ENCODE measurements around the gene CRYBG2.

DNA sequence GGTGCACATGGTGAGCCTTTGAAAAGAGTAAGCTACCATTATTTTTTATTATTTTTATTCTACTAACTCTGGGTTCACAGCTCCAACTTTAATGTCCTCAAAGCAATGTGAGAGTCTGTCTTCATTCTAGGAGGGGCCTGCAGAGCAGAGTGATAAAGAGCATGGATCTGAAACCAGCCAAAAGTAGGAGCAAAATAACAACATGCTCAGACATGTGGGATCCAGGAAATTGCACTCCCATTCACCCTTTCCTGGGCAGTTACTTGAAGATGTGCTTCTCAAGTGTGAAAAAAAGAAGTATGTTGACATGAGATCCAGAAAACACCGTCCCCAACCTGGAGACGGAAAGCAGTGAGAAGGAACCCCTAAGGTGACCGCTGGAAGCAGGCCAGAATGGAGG, 48.0 kb upstream of the CRYBG2 start:
- TF ChIP-seq BRCA1 (CRISPR knock-in tag; IDR thresholded peaks at IDR 0.05) (no peak), TCF7L2 (IDR thresholded peaks at IDR 0.05; ENCODE audit: low read depth, low read length) (no peak), ZFP82 (CRISPR knock-in tag; IDR thresholded peaks at IDR 0.05; ENCODE audit: borderline replicate concordance) (no peak), SNAPC5 (CRISPR knock-in tag; IDR thresholded peaks at IDR 0.05; ENCODE audit: borderline replicate concordance) (no peak), ZNF318 (CRISPR knock-in tag; IDR thresholded peaks at IDR 0.05) (no peak), TBP (CRISPR knock-in tag; IDR thresholded peaks at IDR 0.05) (no peak), ZNF317 (CRISPR knock-in tag; IDR thresholded peaks at IDR 0.05) (no peak), ARHGAP35 (CRISPR knock-in tag; IDR thresholded peaks at IDR 0.05; ENCODE audit: borderline replicate concordance) (no peak), CSRNP1 (CRISPR knock-in tag; IDR thresholded peaks at IDR 0.05) (no peak), POLR2A (IDR thresholded peaks at IDR 0.05; ENCODE audit: insufficient read depth in 1 of 2, low read depth in 2 of 2, low read length in 2 of 2) (no peak), EZH2 (conservative IDR thresholded peaks at IDR 0.05; ENCODE audit: low read depth, low read length) (no peak), CEBPZ (IDR thresholded peaks at IDR 0.05; ENCODE audit: low read length) (no peak)
- TF ChIP-seq, protein P1, sequence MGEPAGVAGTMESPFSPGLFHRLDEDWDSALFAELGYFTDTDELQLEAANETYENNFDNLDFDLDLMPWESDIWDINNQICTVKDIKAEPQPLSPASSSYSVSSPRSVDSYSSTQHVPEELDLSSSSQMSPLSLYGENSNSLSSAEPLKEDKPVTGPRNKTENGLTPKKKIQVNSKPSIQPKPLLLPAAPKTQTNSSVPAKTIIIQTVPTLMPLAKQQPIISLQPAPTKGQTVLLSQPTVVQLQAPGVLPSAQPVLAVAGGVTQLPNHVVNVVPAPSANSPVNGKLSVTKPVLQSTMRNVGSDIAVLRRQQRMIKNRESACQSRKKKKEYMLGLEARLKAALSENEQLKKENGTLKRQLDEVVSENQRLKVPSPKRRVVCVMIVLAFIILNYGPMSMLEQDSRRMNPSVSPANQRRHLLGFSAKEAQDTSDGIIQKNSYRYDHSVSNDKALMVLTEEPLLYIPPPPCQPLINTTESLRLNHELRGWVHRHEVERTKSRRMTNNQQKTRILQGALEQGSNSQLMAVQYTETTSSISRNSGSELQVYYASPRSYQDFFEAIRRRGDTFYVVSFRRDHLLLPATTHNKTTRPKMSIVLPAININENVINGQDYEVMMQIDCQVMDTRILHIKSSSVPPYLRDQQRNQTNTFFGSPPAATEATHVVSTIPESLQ (CRISPR knock-in tag; conservative IDR thresholded peaks at IDR 0.05): no peak
